ENCODE measurements around the gene RAB20. TPM values are rescaled to one million over a fixed set of nuclear protein-coding genes. Genes with fewer than 3 reads are reported as not detected.

RAB20 gene
- total RNA-seq, 1 experiment from 2014 or later = 7.9 TPM

- H3K9me3 ChIP-seq (ENCODE audit: control insufficient read depth, insufficient read depth, low read depth, low read length) = no peaks in the 10 kb centered on the region
- no peaks in the 10 kb centered on the region for H3K4me1 ChIP-seq (ENCODE audit: control insufficient read depth, insufficient read depth, low read length)
- no TSS peak for BruUV-seq (replicated peaks)
- ChIA-PET CTCF (no interaction called here), POLR2A (no interaction called here)
- TF ChIP-seq, protein P1, sequence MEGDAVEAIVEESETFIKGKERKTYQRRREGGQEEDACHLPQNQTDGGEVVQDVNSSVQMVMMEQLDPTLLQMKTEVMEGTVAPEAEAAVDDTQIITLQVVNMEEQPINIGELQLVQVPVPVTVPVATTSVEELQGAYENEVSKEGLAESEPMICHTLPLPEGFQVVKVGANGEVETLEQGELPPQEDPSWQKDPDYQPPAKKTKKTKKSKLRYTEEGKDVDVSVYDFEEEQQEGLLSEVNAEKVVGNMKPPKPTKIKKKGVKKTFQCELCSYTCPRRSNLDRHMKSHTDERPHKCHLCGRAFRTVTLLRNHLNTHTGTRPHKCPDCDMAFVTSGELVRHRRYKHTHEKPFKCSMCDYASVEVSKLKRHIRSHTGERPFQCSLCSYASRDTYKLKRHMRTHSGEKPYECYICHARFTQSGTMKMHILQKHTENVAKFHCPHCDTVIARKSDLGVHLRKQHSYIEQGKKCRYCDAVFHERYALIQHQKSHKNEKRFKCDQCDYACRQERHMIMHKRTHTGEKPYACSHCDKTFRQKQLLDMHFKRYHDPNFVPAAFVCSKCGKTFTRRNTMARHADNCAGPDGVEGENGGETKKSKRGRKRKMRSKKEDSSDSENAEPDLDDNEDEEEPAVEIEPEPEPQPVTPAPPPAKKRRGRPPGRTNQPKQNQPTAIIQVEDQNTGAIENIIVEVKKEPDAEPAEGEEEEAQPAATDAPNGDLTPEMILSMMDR (IDR thresholded peaks at IDR 0.05) = no peak
- TF ChIP-seq, protein P2, sequence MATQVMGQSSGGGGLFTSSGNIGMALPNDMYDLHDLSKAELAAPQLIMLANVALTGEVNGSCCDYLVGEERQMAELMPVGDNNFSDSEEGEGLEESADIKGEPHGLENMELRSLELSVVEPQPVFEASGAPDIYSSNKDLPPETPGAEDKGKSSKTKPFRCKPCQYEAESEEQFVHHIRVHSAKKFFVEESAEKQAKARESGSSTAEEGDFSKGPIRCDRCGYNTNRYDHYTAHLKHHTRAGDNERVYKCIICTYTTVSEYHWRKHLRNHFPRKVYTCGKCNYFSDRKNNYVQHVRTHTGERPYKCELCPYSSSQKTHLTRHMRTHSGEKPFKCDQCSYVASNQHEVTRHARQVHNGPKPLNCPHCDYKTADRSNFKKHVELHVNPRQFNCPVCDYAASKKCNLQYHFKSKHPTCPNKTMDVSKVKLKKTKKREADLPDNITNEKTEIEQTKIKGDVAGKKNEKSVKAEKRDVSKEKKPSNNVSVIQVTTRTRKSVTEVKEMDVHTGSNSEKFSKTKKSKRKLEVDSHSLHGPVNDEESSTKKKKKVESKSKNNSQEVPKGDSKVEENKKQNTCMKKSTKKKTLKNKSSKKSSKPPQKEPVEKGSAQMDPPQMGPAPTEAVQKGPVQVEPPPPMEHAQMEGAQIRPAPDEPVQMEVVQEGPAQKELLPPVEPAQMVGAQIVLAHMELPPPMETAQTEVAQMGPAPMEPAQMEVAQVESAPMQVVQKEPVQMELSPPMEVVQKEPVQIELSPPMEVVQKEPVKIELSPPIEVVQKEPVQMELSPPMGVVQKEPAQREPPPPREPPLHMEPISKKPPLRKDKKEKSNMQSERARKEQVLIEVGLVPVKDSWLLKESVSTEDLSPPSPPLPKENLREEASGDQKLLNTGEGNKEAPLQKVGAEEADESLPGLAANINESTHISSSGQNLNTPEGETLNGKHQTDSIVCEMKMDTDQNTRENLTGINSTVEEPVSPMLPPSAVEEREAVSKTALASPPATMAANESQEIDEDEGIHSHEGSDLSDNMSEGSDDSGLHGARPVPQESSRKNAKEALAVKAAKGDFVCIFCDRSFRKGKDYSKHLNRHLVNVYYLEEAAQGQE (IDR thresholded peaks at IDR 0.05; ENCODE audit: insufficient read depth in 1 of 2, low read depth in 2 of 2, low read length in 1 of 2) = no peak
- TF ChIP-seq SIN3A (IDR thresholded peaks at IDR 0.05; ENCODE audit: borderline replicate concordance, insufficient read depth, low read depth, low read length) (no peak), POLR2AphosphoS5 (IDR thresholded peaks at IDR 0.05; ENCODE audit: low read depth, low read length) (no peak), TCF7L2 (IDR thresholded peaks at IDR 0.05; ENCODE audit: low read depth, low read length) (no peak)
- in situ Hi-C loops (cut with HindIII; ENCODE audit: low pct_unique_long_range_greater_than_20kb, low sequenced_read_pairs) (no loop called here), intact Hi-C loops (cut with micrococcal nuclease; ENCODE audit: unreplicated experiment) (no loop called here)
- H3K4me3 ChIP-seq (ENCODE audit: low read depth in 2 of 2, low read length in 2 of 2) = no peak overlapping the region
- DNase-seq (ENCODE audit: low read depth, low spot score) (no peak), ATAC-seq (no peak)
- H3K27ac ChIP-seq (ENCODE audit: low read length) = no peak overlapping the region
- no peaks in the 10 kb centered on the region for H3K27me3 ChIP-seq (ENCODE audit: control insufficient read depth, insufficient read depth, low read length)
- H3K36me3 ChIP-seq (ENCODE audit: control insufficient read depth, insufficient read depth, low read length) = no peaks in the 10 kb centered on the region
Observed at GRCh38 chr13:110597041-110597689, 35.6 kb upstream of the RAB20 start.

GRCh38 chr13:110593430-110594130 lies 32.1 kb upstream of the RAB20 start:
- in situ Hi-C loops (cut with HindIII; ENCODE audit: low pct_unique_long_range_greater_than_20kb, low sequenced_read_pairs) (no loop called here), intact Hi-C loops (cut with micrococcal nuclease; ENCODE audit: unreplicated experiment) (no loop called here)
- ChIA-PET CTCF (interaction anchor here (0.5 to 1.1 kb wide), 3 partner anchors 9 to 447 kb away, joined by 3 read pairs; no protein-coding TSS in a partner anchor), POLR2A (interaction anchor here (0.7 kb wide), 2 partner anchors 46 to 138 kb away, joined by 3 to 12 read pairs; no protein-coding TSS in a partner anchor)
- BruUV-seq (replicated peaks) = no TSS peak
- no peaks in the 10 kb centered on the region for H3K4me1 ChIP-seq (ENCODE audit: control insufficient read depth, insufficient read depth, low read length)
- TF ChIP-seq TCF7L2 (IDR thresholded peaks at IDR 0.05; ENCODE audit: low read depth, low read length) = no peak
- TF ChIP-seq, protein P1 (IDR thresholded peaks at IDR 0.05) = peak; percentile 49; the same call in 1 of the 2 replicates
- H3K36me3 ChIP-seq (ENCODE audit: control insufficient read depth, insufficient read depth, low read length) = no peaks in the 10 kb centered on the region
- H3K27ac ChIP-seq (ENCODE audit: low read length) = no peak overlapping the region
- DNase-seq (ENCODE audit: low read depth, low spot score) (no peak), ATAC-seq (peak; percentile 89)
- no peak overlapping the region for H3K4me3 ChIP-seq (ENCODE audit: low read depth in 2 of 2, low read length in 2 of 2)
- H3K9me3 ChIP-seq (ENCODE audit: control insufficient read depth, insufficient read depth, low read depth, low read length) = no peaks in the 10 kb centered on the region
- H3K27me3 ChIP-seq (ENCODE audit: control insufficient read depth, insufficient read depth, low read length) = no peaks in the 10 kb centered on the region
